GM19468 (cell line): ENCODE measurements around the gene ZC3H4.
"Not testable (repeated sequence)": the region's sequence is repeated elsewhere in the genome, so short reads cannot be mapped to it uniquely, and the experiment has no call there.

Experiments used
- ATAC-seq: cut with Tn5 transposase; IDR thresholded peaks from one replicate; pipeline ENCODE4 v1.9.1; 2021; ENCODE audit warnings: mild to moderate bottlenecking, moderate library complexity, moderate number of reproducible peaks; ENCODE audit not compliant: unreplicated experiment; ENCODE audit errors: extremely low read depth

ZC3H4 gene

GRCh38 chr19:47109541-47110375 is 3.8 kb downstream of the ZC3H4 start:
- ATAC-seq: no peak

- no peak for ATAC-seq
Observed at GRCh38 chr19:47109177-47109540, 4.4 kb downstream of the ZC3H4 start.

GRCh38 chr19:47107953-47108746 is 5.4 kb downstream of the ZC3H4 start:
- no peak for ATAC-seq

- no peak for ATAC-seq
Observed at GRCh38 chr19:47107202-47107952, 6.2 kb downstream of the ZC3H4 start.

- no peak for ATAC-seq
Observed at GRCh38 chr19:47106821-47107201, 6.8 kb downstream of the ZC3H4 start.

GRCh38 chr19:47105874-47106273 is 7.7 kb downstream of the ZC3H4 start:
- ATAC-seq: no peak

GRCh38 chr19:47104680-47105079 is 8.9 kb downstream of the ZC3H4 start:
- ATAC-seq: no peak

GRCh38 chr19:47102346-47103060 is 11.1 kb downstream of the ZC3H4 start:
- ATAC-seq: no peak

- not testable (repeated sequence) for ATAC-seq
Observed at GRCh38 chr19:47101116-47101515, 12.5 kb downstream of the ZC3H4 start.

GRCh38 chr19:47100290-47100689 is 13.3 kb downstream of the ZC3H4 start:
- ATAC-seq: no peak

- ATAC-seq: no peak
Observed at GRCh38 chr19:47099576-47100050, 14.0 kb downstream of the ZC3H4 start.

- ATAC-seq: no peak
Observed at GRCh38 chr19:47098608-47099007, 15.0 kb downstream of the ZC3H4 start.

GRCh38 chr19:47097396-47098201 is 16.0 kb downstream of the ZC3H4 start:
- no peak for ATAC-seq

- no peak for ATAC-seq
Observed at GRCh38 chr19:47096721-47097120, 16.9 kb downstream of the ZC3H4 start.

GRCh38 chr19:47096100-47096704 is 17.4 kb downstream of the ZC3H4 start:
- ATAC-seq: no peak

GRCh38 chr19:47095476-47096099 is 18.0 kb downstream of the ZC3H4 start:
- ATAC-seq: no peak

GRCh38 chr19:47094557-47095475 is 18.8 kb downstream of the ZC3H4 start:
- ATAC-seq: no peak
